GM23338 (cell line): Measurements from ENCODE around the gene PISD. TPM values are rescaled to one million over a fixed set of nuclear protein-coding genes. Genes with fewer than 3 reads are reported as not detected.

ENCODE experiments used
- ATAC-seq: fragments of 200-7000 bp; cut with Tn5 transposase; 3 replicates; pipeline ENCODE4 v1.9.1; 2020
- DNase-seq: peaks from one replicate; pipeline ENCODE4 v3.0.0-alpha.2; 2015; ENCODE audit warnings: low spot score
- H2AFZ ChIP-seq: fragments of 200-600 bp; sonication (generic); 2 replicates; pipeline ENCODE4 v1.8.0; 2016; ENCODE audit warnings: antibody characterized with exemption, mild to moderate bottlenecking, moderate library complexity
- H3F3A ChIP-seq: fragments of 200-600 bp; sonication (generic); replicated peaks from 2 replicates; pipeline ENCODE4 v1.8.0; 2017; ENCODE audit warnings: antibody characterized with exemption, mixed run types, low read depth
- H3K27ac ChIP-seq: fragments of 200-600 bp; sonication (generic); 2 replicates; pipeline ENCODE4 v1.6.1; 2016; ENCODE audit warnings: low read depth
- H3K27me3 ChIP-seq: fragments of 200-600 bp; sonication (generic); 2 replicates; pipeline ENCODE4 v1.8.0; 2016; ENCODE audit warnings: mild to moderate bottlenecking, mixed run types, moderate library complexity; ENCODE audit not compliant: insufficient read depth
- H3K36me3 ChIP-seq: fragments of 200-600 bp; sonication (generic); 2 replicates; pipeline ENCODE4 v1.8.0; 2016; ENCODE audit warnings: mild to moderate bottlenecking; ENCODE audit not compliant: insufficient read depth
- H3K4me1 ChIP-seq: fragments of 200-600 bp; sonication (generic); 2 replicates; pipeline ENCODE4 v1.8.0; 2016; ENCODE audit warnings: mild to moderate bottlenecking, moderate library complexity; ENCODE audit not compliant: insufficient read depth
- H3K4me2 ChIP-seq: fragments of 200-600 bp; sonication (generic); 2 replicates; pipeline ENCODE4 v1.7.1; 2017; ENCODE audit warnings: mixed run types
- H3K4me3 ChIP-seq: fragments of 200-600 bp; sonication (generic); 2 replicates; pipeline ENCODE4 v1.6.1; 2016; ENCODE audit warnings: mixed run types
- H3K79me2 ChIP-seq: fragments of 200-600 bp; sonication (generic); replicated peaks from 2 replicates; pipeline ENCODE4 v1.8.0; 2017; ENCODE audit warnings: mild to moderate bottlenecking; ENCODE audit not compliant: insufficient read depth
- H3K9me2 ChIP-seq: fragments of 200-600 bp; sonication (generic); 2 replicates; pipeline ENCODE4 v1.8.0; 2017; ENCODE audit not compliant: insufficient read depth
- H4K20me1 ChIP-seq: fragments of 200-600 bp; sonication (generic); replicated peaks from 2 replicates; pipeline ENCODE4 v1.8.0; 2017; ENCODE audit warnings: mild to moderate bottlenecking; ENCODE audit not compliant: insufficient read depth
- H3K27ac Mint-ChIP-seq: 2 replicates; pipeline ENCODE4 v1.8.0; 2020; ENCODE audit warnings: inconsistent platforms, mild to moderate bottlenecking, moderate library complexity, mixed read lengths
- H3K27me3 Mint-ChIP-seq: 3 replicates; pipeline ENCODE4 v1.8.0; 2022; ENCODE audit warnings: low read depth, mild to moderate bottlenecking, moderate library complexity, mixed read lengths, inconsistent platforms; ENCODE audit not compliant: insufficient read depth, poor library complexity
- H3K36me3 Mint-ChIP-seq: 3 replicates; pipeline ENCODE4 v1.8.0; 2021; ENCODE audit warnings: low read depth, mild to moderate bottlenecking, inconsistent platforms, moderate library complexity, mixed read lengths
- H3K4me1 Mint-ChIP-seq: 3 replicates; pipeline ENCODE4 v1.8.0; 2020; ENCODE audit warnings: mild to moderate bottlenecking, inconsistent platforms, mixed read lengths
- H3K4me3 Mint-ChIP-seq: 3 replicates; pipeline ENCODE4 v1.8.0; 2021; ENCODE audit warnings: moderate library complexity, mild to moderate bottlenecking, inconsistent platforms, mixed read lengths
- H3K9me3 Mint-ChIP-seq: 3 replicates; pipeline ENCODE4 v1.8.0; 2020; ENCODE audit warnings: moderate library complexity, mild to moderate bottlenecking, inconsistent platforms, mixed read lengths
- CREB1 ChIP-seq: fragments of 250-450 bp; sonication (Bioruptor Pico); IDR thresholded peaks from 2 replicates; pipeline ENCODE4 v1.5.0; 2020; ENCODE audit warnings: low read depth, mild to moderate bottlenecking, moderate library complexity
- ETS1 ChIP-seq: IDR thresholded peaks from 2 replicates; pipeline ENCODE4 v1.6.1; 2016; ENCODE audit warnings: antibody characterized with exemption
- EZH2 ChIP-seq: fragments of 200-600 bp; sonication (generic); IDR thresholded peaks from one replicate; pipeline ENCODE4 v1.8.0; 2017; ENCODE audit warnings: antibody characterized with exemption, mild to moderate bottlenecking, low read depth; ENCODE audit not compliant: unreplicated experiment
- EZH2phosphoT487 ChIP-seq: fragments of 200-600 bp; sonication (generic); IDR thresholded peaks from one replicate; pipeline ENCODE4 v1.8.1; 2018; ENCODE audit warnings: antibody characterized with exemption; ENCODE audit not compliant: unreplicated experiment
- JUNB ChIP-seq: IDR thresholded peaks from one replicate; pipeline ENCODE4 v1.6.1; 2016; ENCODE audit warnings: antibody characterized with exemption; ENCODE audit not compliant: unreplicated experiment
- NANOG ChIP-seq: IDR thresholded peaks from 2 replicates; pipeline ENCODE4 v1.6.1; 2016; ENCODE audit warnings: antibody characterized with exemption, borderline replicate concordance
- POLR2AphosphoS5 ChIP-seq: IDR thresholded peaks from 2 replicates; pipeline ENCODE4 v1.6.1; 2016; ENCODE audit warnings: antibody characterized with exemption, low read depth
- REST ChIP-seq: IDR thresholded peaks from one replicate; pipeline ENCODE4 v1.6.1; 2018; ENCODE audit warnings: antibody characterized with exemption; ENCODE audit not compliant: unreplicated experiment
- STAT1 ChIP-seq: IDR thresholded peaks from one replicate; pipeline ENCODE4 v1.6.1; 2016; ENCODE audit warnings: antibody characterized with exemption; ENCODE audit not compliant: unreplicated experiment
- ZNF114 ChIP-seq: fragments of 250-450 bp; sonication (Bioruptor Pico); IDR thresholded peaks from 2 replicates; pipeline ENCODE4 v1.5.0; 2020; ENCODE audit warnings: mild to moderate bottlenecking, moderate library complexity
- ZNF462 ChIP-seq: fragments of 250-450 bp; sonication (Bioruptor Pico); IDR thresholded peaks from 2 replicates; pipeline ENCODE4 v1.5.0; 2020; ENCODE audit warnings: mild to moderate bottlenecking, moderate library complexity
- polyA plus RNA-seq: library from polyadenylated mRNA; unstranded; fragments of >200 nt; fragmentation: Nextera tagmentation; extraction: Ambion mirVana; gene quantifications from 2 replicates; pipeline ENCODE4 v1.2.1, GENCODE V29; 2016
- total RNA-seq: library from RNA; depleted of rRNA; stranded (reverse); fragments of >200 nt; shearing (Covaris generic); gene quantifications from 2 replicates; pipeline ENCODE4 v1.2.3, GENCODE V29; 2014

Gene PISD
- total and polyA plus RNA-seq, 2 experiments from 2014 or later: 43.1 to 54.5 TPM

- H3K79me2 ChIP-seq: peaks cover 78% of the 10 kb centered on the region
- no peak overlapping the region for H3K4me2 ChIP-seq
- Mint-ChIP-seq H3K36me3 (peaks cover 32% of the 10 kb centered on the region), H3K9me3 (no peaks in the 10 kb centered on the region), H3K27ac (peak overlapping the region; percentile 79), H3K4me3 (no peak overlapping the region), H3K27me3 (peaks cover 6% of the 10 kb centered on the region), H3K4me1 (peaks cover 25% of the 10 kb centered on the region)
- no peaks in the 10 kb centered on the region for H3K27me3 ChIP-seq
- DNase-seq: peak; percentile 23
- no peak overlapping the region for H2AFZ ChIP-seq
- peak overlapping the region; percentile 7; the same call in 1 of the 2 replicates for H3K27ac ChIP-seq
- no peak for ATAC-seq
- no peaks in the 10 kb centered on the region for H3K9me2 ChIP-seq
- no peak for TF ChIP-seq ZNF114 (CRISPR knock-in tag)
- no peak for TF ChIP-seq JUNB
- no peak for TF ChIP-seq REST
- no peak for TF ChIP-seq EZH2
- TF ChIP-seq EZH2phosphoT487: no peak
- no peak for TF ChIP-seq STAT1
- TF ChIP-seq ZNF462 (CRISPR knock-in tag): no peak
- no peak for TF ChIP-seq ETS1
- TF ChIP-seq CREB1 (CRISPR knock-in tag): no peak
- no peak for TF ChIP-seq POLR2AphosphoS5
- TF ChIP-seq NANOG: no peak
- H3K36me3 ChIP-seq: peaks cover 18% of the 10 kb centered on the region
- no peak overlapping the region for H3K4me3 ChIP-seq
- peaks cover 28% of the 10 kb centered on the region for H3K4me1 ChIP-seq
- 0 out of 2 replicates have a peak, but pooled peaks cover 5% of the 10 kb centered on the region for H3F3A ChIP-seq
- H4K20me1 ChIP-seq: peaks cover 29% of the 10 kb centered on the region
These were observed 11.6 kb downstream of the PISD start for GRCh38 chr22:31650391-31650790.
